Fibroblast of the conjunctiva (primary cell): ENCODE results near the gene NR3C2.
"Not testable (repeated sequence)": the region's sequence is repeated elsewhere in the genome, so short reads cannot be mapped to it uniquely, and the experiment has no call there.

Experiments used
- DNase-seq: peaks from one replicate; pipeline ENCODE4 v3.0.0-alpha.2; 2010; ENCODE audit warnings: low read depth

Gene NR3C2

DNA sequence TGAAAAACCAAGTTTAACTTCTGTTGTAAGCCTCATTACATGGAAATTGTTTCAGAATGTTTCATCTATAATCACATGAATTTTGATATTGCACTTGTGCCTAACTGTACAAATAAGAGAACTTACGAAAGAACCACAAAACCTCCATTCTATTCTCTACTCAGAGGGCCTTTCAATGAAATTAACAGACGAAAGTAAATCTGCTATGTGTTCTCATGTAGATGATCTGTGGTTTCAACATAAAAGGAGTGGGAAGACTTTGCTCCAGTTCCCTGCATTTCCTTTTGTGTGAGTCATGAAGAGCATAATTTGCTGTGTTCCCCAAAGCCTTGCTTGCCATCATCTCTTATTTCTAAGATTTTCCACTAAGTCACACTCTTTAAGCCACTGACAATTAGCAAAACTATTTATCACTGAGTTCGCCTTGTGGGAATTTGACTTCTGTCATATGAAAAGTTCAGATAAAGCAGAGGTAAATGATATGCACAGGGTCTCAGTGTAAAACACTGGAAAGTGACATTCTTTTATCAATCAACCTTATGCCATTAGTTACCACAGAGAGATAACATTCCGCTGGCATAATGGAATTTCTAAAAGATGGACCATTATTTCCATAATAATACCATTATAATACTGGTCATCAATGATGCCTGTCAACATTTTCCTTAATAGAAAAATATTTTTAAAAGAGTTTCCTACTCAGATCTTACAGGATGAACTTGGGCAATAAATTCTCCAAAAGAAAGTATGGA, 329.8 kb downstream of the NR3C2 start:
- DNase-seq, result peak; percentile 45

DNA sequence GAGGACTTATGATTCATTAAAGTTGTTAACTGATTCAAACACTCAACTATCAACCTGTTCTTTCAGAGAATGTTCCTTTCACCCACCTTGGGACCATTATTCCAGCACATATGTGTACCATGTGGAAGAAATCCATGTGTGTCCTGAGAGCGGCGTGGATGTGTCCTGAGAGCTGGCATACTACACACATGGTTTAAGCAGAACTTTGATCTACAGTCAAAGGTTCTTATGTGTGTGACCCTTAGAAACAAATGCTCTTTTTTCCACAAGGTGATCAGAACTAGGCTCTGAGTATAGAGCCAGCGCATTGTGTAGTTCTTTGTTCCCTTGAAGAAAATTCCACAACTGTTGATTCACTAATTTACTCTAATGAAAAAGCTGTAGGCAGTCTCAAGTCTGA, 332.0 kb downstream of the NR3C2 start:
- DNase-seq, result no peak

GRCh38 chr4:148109216-148109615, 333.0 kb downstream of the NR3C2 start:
- no peak for DNase-seq

DNA sequence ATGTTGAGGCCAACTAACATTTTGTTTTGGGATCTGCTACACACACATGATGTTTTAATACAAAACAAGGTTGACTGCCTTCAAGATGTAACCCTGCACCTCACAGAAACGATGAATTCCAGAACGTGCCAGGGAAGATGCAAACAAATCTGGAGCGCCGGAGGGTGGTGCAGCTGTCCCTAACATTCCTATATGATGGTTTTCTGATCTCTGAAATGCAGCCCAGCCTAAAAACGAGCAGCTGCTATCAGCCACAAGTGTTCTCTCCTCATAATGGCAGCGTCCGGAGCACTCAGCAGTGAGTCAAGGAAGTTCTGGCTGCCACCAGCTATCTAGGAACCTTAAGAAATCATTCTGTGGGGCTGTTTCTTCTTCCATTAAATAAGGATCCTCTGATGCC, 333.4 kb downstream of the NR3C2 start:
- DNase-seq, result no peak

DNA sequence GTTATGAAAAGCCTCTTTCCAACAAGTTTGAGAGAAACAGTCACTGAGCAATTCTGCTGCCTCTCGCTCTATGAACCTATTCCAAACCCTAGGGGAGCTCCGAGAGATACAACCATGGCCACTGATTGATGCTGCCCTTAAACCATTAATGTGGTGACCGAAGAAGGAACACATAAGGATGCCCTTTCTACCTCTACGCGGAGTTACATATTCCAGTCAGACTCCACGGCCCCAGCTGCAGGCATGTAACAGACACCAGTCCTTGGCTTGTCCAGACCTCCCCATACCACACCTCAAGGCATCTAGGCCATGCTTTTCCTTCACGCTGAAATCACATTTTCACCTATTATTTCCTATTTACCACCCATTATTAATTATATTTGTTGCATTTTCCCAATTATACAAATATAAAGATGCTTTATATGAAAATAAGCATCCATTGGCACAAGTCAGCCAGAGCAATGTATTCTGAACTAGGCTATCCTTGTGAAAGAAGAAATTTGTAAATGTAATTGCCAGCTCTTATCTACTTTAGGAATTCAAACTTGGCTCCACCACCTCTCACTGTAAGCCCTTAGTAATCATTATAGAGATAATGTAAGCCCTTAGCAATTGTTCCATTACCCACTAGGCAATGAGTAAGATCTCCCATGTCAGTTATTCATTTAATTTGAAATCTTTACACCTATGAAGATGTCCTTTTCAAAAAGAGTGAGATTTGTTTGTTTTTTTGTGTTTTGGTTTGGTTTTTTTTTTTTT, 338.4 kb downstream of the NR3C2 start:
- DNase-seq, result no peak

DNA sequence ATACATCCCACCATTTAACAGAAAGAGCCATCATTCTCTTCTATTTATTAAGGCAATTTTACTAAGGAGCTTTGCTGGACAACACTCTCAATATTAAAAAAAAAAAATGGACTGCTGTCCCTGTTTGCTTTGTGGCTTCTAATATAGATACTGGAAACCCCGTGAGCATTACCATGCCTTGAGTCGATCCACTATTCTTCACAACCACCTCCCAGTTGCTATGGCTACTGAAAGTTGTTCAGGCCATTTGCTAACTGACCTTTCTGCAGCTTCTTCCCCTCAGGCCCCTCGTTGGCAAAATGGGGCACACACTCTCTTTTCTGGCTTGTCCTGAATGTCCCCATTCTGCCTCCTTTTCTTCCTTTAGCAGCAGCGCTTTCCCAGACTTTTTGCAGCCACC, 340.4 kb downstream of the NR3C2 start:
- no peak for DNase-seq

- DNase-seq, result no peak
These were observed 341.0 kb downstream of the NR3C2 start for GRCh38 chr4:148101235-148101634.

DNA sequence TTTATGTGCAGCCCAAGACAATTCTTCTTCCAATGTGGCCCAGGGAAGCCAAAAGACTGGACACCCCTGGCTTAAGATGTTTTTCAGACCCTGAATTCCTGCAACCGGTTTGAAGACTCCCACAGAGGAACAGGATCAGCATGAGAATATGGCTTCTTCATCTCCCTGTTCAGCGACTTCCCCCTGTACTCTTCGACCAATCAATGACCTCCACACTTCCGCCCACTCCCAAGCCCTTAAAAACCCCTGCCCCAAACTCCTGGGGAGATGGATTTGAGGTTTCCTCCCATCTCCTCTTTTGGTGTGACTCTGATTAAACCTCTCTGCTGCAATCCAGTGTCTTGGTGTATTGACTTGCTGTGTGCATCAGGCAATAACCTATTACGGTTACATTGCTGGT, 344.4 kb downstream of the NR3C2 start:
- no peak for DNase-seq

- no peak for DNase-seq
These were observed 346.8 kb downstream of the NR3C2 start for GRCh38 chr4:148095346-148095923.

- DNase-seq, result no peak
These were observed 348.1 kb downstream of the NR3C2 start for GRCh38 chr4:148094149-148094548.

DNA sequence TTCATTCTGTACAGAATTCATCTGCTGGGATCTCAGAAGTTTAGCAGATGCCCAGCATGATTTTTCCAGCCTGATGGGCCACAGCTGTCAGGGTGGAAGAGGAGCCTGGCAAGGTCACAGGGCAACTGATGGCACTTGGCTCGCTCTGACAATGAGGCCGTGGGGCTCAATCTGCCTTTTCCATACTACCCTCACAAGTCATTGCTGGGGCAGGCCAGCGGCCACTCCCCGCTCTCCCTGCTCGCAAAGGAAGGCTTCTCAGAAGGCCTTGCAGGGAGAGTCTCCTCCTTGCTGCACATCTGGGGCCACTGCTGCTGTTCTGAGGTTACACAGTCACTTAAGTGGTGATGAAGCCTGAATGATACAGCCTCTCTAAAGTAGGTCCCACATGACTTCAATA, 349.1 kb downstream of the NR3C2 start:
- DNase-seq, result no peak

DNA sequence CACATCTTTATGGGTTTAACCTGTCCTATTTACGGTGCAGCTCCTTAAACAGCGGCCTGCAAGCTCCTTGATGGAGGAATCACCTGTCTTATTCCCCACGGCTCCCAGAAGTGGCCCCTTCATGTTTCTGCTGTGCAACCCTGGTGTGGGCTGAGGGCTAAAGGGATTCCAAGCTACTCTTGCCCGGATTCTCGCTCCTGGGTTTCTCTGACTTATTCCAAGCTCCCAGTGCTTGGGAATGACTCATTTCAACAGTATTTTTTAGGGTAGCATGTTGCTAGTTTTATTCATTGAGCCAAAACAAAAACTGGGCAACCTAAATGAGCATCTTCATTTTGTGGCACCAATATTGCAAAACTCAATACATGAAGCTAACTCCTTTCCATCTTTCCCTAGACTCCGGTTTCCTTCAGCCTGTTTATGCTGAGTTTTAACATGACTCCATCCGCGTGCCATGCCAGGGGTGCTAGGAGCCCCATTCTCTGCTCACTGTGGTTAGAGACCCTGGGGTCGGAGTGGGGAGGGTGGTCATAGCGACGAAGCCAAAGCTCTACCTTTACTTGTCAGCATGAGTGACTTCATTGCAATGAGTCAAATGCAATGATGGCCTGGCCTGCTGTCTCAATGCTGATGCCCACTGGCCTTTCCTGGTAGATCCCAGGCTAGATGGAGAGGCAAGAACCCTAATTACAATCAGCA, 349.7 kb downstream of the NR3C2 start:
- DNase-seq, result no peak

GRCh38 chr4:148091896-148092295, 350.3 kb downstream of the NR3C2 start:
- no peak for DNase-seq

DNA sequence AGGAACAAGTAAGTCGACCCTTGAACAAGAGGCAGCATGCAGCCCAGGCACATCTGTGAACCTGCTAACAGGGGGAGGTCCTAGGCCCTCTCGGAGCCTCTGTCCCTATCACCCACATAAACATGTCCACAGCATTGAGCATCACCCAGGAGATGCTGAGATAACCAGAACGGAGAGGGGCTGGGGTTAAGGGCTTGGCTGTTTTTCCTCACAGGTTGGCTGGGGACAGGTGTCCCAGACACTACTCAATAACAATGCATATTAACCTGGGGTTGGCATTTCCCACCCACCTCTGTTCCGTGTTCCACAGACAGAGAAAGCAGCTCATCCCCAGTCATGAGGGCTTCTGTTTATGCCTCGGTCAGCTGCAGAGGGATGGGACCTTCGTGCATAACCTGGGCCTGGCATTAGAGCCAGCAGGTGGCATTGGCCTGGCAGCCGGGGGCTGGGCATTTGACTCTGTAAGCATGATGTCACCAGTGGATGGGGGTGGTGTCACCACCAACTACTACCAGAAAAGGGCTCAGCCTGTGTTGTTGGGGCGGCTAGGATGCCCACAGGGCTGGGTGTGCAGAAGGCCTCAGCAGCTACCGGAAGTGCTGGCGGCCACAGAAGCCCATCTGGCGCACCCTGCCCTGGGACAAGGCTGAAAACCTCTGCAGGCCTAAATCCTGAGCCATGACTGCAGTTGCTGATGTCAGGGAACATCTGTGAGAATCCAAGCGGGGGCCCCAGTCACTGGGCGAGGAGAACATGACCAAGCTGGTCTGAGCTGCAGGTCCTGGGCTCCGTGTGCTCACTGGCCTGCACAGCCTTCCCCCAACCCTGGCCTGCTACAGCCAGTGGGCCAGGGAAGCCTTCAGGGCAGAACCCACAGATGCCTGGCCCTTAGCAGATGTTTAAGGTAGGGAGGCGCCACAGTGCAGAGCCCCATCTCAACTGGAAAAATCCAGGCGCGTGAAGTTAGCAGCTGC, 351.4 kb downstream of the NR3C2 start:
- DNase-seq, result no peak

DNA sequence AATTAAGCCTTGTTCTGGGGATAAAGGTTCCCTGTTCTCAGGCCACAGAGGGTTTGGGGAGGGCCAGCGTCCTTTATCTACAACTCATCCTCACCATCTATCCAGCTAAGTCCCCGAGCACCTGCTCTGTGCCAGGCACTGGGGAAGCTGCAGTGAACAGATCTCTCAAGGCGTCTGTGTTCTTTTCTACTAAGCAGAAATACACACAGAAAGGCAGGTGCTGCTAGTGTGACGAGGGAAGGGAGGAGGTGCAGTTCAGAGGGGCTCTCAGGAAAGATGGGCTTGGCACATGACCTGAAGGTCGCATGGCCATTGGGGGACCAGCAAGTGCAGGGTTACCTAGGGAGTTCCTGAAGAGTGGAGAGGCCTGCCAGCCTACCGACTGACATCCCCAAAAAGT, 352.2 kb downstream of the NR3C2 start:
- DNase-seq, result no peak

GRCh38 chr4:148089624-148090023, 352.6 kb downstream of the NR3C2 start:
- DNase-seq, result no peak

- DNase-seq, result not testable (repeated sequence)
These were observed 359.1 kb downstream of the NR3C2 start for GRCh38 chr4:148083073-148083472.

- DNase-seq, result no peak
These were observed 360.5 kb downstream of the NR3C2 start for GRCh38 chr4:148081745-148082144.

- no peak for DNase-seq
These were observed 360.9 kb downstream of the NR3C2 start for GRCh38 chr4:148081267-148081666.

GRCh38 chr4:148079961-148080360, 362.3 kb downstream of the NR3C2 start:
- no peak for DNase-seq

GRCh38 chr4:148078061-148078460, 364.2 kb downstream of the NR3C2 start:
- DNase-seq, result no peak
